HL-60 (cell line): ENCODE measurements around the gene CAPN13.

ENCODE experiments used
- GABPA ChIP-seq: IDR thresholded peaks from 2 replicates; pipeline ENCODE4 v1.6.1; 2012; ENCODE audit warnings: low read depth
- TF ChIP-seq, protein P1 (sequence below): IDR thresholded peaks from one replicate; pipeline ENCODE4 v1.5.1; 2011; ENCODE audit warnings: low read length, control low read depth, inconsistent platforms; ENCODE audit not compliant: insufficient read depth

DNA sequence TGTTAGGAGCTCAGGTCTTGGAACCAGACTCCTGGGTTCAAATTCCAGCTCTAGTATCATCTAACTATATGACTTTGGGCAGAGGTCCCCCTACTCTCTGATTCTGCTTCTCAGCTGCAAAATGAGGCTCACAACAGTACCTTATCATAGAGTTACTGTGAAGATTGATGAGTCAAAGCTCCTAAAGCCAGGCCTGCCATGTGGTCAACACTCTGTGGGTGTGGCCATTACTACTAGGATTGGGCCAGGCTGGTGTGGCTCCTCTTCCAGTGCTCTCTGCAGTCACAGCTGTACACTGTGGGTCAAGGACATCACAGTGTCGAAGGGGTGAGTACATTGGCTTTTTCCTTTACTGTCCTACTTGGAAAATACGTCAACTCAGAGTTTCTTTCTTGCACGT lies 22.6 kb downstream of the CAPN13 start:
- TF ChIP-seq, protein P1, sequence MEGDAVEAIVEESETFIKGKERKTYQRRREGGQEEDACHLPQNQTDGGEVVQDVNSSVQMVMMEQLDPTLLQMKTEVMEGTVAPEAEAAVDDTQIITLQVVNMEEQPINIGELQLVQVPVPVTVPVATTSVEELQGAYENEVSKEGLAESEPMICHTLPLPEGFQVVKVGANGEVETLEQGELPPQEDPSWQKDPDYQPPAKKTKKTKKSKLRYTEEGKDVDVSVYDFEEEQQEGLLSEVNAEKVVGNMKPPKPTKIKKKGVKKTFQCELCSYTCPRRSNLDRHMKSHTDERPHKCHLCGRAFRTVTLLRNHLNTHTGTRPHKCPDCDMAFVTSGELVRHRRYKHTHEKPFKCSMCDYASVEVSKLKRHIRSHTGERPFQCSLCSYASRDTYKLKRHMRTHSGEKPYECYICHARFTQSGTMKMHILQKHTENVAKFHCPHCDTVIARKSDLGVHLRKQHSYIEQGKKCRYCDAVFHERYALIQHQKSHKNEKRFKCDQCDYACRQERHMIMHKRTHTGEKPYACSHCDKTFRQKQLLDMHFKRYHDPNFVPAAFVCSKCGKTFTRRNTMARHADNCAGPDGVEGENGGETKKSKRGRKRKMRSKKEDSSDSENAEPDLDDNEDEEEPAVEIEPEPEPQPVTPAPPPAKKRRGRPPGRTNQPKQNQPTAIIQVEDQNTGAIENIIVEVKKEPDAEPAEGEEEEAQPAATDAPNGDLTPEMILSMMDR = no peak
- no peak for TF ChIP-seq GABPA
